GM21447 (cell line): ENCODE data around the gene BPIFB1.

Experiments used
- ATAC-seq: cut with Tn5 transposase; IDR thresholded peaks from one replicate; pipeline ENCODE4 v1.9.1; 2021; ENCODE audit not compliant: unreplicated experiment

BPIFB1 gene, protein sequence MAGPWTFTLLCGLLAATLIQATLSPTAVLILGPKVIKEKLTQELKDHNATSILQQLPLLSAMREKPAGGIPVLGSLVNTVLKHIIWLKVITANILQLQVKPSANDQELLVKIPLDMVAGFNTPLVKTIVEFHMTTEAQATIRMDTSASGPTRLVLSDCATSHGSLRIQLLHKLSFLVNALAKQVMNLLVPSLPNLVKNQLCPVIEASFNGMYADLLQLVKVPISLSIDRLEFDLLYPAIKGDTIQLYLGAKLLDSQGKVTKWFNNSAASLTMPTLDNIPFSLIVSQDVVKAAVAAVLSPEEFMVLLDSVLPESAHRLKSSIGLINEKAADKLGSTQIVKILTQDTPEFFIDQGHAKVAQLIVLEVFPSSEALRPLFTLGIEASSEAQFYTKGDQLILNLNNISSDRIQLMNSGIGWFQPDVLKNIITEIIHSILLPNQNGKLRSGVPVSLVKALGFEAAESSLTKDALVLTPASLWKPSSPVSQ

DNA sequence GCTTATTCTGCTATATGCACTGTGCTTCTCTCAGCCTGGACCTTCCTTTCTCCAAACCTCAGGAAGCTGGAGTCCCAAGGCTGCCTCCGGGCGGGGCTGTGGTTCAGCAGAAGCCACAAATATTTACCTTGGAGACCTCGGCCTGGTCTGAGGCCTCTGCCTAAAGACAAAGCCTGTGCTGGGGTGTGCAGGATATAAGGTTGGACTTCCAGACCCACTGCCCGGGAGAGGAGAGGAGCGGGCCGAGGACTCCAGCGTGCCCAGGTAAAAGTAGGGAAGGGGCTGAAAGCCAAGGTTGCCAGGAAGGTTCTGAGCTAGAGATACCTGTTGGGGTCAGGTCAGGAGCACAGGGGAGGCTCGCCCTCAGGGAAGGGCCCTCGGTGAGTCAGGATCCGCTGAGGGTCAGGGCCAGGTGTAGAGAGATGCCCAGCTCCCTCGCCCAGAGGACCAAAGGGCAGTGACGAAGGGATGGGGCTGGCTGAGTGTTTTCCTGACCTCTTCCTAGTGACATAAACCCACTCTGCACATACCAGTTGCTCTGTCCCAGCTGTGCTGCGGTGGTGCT is at the start of gene BPIFB1:
Gene BPIFB1 (plus strand): TSS at position 224 of the 565 bp plus-strand sequence. CDS start 2,860 bp downstream, outside the sequence.
- ATAC-seq, result no peak

DNA sequence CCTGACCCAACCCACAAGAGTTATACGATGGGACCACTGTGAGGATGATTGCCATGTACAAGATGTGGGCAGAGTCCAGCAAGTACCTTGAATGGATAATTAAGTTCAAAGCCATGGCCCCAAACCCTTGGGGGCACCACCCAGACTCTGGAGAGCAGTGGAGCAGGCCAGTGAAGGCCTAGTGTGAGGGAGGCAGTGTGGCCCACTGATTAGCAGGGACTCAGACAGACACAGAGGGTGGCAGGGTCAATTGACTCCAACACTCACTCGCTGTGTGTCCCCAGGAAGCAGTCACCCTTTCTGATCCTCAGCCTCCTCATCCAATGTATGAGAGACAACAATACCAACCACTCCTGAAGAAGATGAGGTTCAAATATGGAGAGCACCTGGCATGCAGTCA is 49.0 kb upstream of the BPIFB1 start:
- no peak for ATAC-seq

DNA sequence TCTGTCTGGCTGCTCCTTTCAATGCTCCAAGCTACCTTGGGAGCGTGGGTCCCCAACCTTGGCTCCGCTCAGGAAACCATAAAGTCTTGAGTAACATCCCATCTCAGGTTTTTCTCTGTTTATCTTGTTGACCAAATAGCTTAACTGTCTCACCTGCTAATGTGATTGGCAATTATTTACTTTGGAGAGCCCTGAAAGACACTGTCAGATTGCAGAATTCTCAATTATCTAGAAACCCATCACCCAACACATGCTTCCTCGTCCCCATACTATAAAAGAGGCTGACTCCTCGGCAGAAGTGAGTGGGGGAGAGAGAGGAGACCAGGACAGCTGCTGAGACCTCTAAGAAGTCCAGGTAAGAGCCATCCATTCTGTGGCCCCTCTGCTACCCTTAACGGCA is 47.3 kb upstream of the BPIFB1 start, which contains the start of gene BPIFA1:
Gene BPIFA1 (plus strand): TSS at position 301 of the 400 bp plus-strand sequence. CDS start 1,716 bp downstream, outside the sequence.
- ATAC-seq, result no peak

DNA sequence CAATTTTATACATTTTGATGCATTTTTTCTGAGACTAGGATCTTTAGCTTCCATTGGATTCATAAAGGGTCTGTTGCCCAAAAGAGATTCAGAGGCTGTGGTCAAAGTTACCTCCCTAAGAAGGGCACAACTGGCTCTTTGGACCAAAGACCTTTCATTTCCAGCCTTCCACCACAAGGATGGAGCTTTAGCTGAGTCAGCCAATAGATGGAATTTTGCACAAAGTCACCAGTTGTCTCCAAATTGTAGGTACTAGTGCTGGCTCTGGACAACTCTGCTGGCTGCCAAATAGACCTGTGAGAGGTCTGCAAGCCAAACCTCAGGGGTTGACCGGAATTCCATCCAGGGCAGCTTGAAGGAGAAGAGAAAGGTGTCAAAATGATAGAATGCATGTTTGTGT is 46.7 kb upstream of the BPIFB1 start:
- no peak for ATAC-seq

DNA sequence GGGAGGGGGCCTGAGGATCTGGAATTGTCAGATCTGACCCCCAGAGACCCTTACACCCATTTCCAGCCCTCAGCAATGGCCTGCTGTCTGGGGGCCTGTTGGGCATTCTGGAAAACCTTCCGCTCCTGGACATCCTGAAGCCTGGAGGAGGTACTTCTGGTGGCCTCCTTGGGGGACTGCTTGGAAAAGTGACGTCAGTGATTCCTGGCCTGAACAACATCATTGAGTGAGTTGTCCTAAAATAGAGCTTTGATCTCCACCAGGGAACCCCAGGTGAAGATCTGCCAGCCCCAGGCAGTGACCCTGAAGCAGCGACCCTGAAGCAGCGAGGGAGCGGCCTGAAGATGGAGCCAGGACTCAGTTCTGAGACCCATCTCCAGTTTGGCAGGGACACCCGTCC is 45.0 kb upstream of the BPIFB1 start:
- ATAC-seq, result no peak

DNA sequence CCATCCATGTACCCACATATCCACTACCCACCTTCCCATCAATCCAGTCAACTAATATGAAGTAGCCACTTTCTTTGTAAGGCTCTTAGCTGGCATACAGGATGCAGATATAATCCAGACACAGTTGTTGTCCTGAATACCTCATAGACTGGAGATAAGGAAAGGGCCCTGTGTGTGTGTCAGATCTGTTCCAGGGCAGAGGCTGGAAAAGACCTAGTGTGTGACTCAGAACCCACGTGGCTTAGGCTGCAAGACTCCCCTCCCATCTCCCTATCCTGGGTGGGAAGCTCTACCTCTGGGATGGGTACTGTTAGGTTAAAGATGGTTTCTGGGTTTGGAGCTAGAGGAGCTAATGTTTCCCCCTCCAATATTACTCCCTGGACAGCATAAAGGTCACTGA is 43.6 kb upstream of the BPIFB1 start:
- no peak for ATAC-seq

DNA sequence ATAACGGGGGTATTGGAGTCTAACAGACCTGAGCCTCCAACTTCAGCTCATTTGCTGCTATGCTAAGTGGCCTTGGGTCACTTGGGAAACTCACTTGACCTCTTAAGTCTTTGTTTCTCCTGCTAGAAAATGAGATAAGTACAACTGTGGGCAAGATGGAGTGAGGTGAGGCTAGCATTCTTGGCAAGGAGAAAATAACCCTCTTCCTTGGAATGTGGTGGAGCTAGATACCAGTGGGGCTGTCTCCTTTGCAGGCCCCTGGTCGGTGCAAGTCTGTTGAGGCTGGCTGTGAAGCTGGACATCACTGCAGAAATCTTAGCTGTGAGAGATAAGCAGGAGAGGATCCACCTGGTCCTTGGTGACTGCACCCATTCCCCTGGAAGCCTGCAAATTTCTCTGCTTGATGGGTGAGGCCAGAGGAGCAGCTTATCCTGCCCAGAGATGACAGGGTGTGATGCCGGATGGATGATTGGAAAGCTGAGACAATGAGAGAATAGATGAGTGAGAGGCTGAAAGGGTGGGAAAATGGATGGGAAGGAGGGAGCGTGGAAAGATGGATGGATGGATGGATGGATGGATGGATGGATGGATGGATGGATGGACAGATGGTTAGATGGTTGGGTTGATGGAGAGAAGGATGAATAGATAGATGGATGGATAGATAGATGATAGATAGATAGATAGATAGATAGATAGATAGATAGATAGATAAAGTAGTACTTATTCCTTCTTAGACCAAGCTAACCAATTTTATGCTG is 42.9 kb upstream of the BPIFB1 start:
- ATAC-seq, result no peak

DNA sequence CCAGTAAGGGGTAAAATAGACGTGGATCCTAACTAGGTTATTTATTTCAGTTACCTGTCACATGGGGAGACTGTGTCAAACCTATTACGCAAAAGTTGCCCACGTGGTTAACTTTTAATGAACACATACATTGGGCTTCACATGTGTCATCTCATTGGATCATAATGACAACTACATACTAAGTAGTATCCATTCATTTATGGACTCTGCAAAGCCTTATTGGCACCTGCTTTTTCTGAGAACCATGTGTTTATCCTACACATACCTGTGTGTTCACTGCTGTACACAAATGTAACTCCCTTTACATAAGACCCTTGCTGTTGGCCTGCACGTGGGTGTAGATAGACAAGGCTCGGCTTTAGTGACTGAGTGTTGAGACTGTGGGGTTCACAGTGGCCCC is 42.1 kb upstream of the BPIFB1 start:
- no peak for ATAC-seq

DNA sequence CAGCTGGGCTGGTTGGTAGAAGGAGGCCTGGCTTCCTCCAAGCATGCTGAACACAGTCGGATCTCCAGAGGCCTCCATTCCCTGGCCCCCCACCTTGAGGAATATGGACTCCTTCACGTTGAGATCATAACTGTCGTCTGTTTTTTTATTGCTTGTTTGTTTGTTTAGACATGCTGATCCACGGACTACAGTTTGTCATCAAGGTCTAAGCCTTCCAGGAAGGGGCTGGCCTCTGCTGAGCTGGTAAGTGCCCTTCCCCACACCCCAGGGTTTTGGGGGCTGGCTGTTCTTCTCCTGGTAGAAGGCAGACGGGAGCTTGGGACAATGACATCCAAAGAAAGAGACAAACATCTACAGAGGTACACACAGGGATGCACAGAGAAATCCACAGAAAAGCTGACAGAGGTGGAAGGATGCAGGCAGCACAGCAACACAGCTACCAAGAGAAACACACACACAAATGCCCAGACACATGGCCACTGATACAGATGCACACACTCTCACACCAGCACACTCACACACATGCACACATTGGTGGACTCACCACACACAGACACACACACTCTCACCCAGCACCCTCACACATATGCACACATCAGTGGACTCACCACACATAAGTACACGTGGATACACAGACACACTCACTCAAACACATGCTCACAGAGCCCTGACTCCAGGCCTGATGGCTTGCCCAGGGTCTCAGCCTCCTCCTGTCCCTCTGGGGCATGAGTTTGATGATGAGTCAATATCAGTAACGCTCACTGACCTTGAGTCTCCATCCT is 40.5 kb upstream of the BPIFB1 start:
- ATAC-seq, result no peak

DNA sequence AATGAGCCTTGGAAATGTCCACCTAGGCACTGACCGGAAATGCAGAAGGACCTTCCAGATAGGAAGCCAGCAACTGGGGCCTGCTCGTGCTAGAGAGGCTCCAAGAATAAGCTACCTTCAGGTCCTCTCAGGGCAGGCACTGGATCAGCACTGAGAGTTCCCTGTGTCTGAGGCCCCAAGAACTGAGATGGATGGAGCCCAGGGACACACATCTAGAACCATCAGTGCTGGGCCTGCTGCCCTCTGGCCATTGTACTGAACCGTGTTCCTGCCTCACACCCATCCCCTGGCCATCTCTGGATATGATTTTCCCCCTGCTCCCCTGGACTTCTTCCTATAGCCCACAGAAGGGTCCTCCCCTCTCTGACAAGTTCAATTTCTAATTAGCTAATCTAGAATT is 36.9 kb upstream of the BPIFB1 start:
- no peak for ATAC-seq

DNA sequence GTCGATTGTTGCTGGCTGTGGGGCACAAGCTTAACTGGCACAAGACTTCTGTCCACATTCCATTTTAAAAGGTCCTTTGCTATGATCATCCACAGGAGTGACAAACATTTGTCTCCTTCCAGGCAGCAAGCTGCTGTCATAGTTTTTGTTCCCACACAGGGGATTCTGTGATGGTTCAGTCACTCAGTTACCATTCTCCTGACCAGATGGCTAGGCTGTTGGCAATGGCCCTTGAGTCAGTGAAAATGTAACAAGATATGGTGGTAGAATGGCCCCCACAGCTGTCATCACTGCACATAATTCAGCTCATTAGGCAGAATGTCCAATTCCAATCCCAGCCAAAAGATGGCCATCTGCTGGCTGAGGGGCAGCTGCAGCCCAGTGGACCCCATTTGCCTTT is 33.6 kb upstream of the BPIFB1 start:
- no peak for ATAC-seq

DNA sequence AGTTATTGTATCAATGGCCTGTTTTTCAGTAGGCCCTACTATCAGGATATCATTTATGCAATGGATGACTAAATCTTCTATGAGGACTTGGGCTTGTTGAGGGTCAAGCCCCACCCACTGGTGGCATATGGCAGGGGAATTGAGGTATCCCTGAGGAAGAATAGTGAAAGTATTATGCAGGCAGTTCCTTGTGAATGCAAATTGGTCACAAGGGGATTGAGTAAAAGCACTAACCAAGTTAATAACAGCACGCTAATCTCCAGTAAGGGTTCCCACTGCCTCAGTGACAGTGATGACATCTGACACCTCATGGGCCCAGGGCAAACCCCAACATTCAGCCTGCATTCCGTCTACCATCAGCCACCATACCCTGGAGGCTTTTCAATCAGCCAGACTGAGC is 32.3 kb upstream of the BPIFB1 start:
- ATAC-seq, result no peak

DNA sequence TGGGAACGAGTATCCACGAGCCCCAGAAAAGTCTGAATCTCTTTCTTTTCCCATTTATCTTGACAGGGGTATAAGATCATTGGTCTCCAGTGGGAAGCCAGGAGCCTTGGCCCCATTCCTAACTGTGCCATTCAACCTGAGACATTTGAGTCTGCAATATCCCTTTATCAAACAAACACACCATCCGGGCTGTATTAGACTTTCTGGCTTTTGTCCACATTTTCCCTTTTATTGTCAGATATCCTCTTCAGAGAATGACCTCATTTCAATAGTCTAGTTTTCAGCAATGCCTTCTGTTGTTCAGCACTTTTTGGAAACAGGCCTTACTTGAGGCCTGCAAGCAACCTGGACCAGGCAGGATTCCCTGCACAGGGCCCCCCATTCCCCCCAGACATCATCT is 31.5 kb upstream of the BPIFB1 start:
- no peak for ATAC-seq

DNA sequence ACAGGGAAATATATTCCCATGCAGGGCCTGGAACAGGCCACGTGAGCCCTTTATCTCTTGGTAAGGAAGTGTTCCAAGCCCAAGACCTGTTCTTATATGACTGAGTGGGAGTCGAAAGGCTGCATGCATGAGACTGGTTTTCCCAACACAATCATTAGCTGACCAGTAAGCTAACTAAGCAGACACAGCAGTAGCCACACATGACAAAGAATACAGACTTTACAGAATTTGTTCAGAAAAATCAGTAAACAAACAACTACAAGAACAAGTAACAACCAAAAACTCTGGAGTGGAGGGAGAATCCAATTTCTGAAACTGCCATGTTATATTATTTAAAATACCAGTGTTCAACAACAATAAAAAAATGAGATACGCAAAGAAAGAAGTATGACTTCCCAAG is 30.6 kb upstream of the BPIFB1 start:
- no peak for ATAC-seq

DNA sequence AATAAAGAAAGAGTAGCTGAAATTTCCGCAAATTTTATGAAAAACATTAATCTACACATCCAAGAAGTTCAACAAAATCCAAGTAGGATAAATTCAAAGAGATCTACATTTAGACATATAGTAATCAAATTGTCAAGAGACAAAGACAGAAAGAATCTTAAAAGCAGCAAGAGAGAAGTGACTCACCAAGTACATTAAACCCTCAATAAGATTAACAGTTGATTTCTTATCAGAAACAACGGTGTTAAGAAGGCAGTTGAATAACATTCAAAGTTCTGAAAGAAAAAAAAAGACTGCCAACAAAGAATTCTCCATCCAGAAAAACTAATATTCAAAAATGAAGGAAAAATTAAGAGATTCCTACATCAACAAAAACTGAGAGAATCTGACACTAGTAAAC is 28.0 kb upstream of the BPIFB1 start:
- no peak for ATAC-seq

DNA sequence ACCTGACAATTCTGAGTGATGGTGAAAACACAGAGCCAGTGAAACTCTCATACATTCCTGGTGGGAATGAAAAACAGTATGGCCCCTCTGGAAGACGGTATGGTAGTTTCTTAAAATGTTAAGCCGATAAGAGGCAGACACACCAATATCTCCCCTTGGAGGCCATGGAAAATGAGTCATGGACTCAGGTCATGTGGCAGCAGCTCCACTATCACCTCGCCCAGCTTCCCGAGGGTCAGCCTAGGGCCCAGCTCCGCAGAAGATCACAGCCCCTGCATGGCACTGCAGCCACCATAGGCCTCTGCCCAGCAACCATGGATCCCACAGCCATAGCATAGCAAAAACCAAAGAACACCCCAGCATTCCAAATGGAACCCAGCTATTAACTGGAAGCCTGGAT is 25.8 kb upstream of the BPIFB1 start:
- ATAC-seq, result no peak

DNA sequence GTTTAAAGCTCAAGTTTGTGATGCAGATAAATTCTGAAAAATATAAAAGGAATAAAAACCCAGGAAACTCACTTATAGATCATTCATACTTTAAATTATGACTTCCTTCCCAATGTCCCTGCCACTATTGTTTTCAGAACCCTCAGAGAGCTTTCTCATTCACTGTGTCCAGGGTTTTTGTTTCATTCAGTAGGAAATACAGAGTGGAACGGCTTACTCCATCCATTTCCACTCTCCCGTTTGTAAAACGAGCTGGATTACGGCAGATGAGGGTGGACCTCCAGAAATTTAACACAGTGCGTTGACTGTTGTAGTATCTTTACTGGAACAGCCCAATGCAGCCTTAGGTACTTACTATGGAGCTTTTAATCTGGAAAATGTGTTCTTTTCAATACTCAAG is 23.6 kb upstream of the BPIFB1 start:
- no peak for ATAC-seq

DNA sequence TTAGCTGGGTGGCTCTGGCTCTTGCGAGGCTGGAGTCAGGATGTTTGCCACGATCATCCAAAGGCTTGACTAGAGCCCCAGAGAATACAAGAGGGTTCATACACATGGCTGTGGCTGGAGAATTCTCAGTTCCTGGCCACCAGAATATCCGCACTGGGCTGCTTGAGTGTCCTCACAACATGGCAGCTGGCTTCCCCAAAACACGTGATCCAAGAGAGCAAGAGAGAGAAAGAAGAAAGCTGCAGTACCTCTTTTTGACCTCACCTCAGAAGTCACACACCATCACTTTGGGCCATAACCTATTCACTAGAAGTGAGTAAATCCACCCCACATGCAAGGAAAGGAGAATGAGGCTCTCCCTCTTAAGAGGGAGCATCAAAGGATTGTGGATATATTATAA is 21.5 kb upstream of the BPIFB1 start:
- no peak for ATAC-seq

DNA sequence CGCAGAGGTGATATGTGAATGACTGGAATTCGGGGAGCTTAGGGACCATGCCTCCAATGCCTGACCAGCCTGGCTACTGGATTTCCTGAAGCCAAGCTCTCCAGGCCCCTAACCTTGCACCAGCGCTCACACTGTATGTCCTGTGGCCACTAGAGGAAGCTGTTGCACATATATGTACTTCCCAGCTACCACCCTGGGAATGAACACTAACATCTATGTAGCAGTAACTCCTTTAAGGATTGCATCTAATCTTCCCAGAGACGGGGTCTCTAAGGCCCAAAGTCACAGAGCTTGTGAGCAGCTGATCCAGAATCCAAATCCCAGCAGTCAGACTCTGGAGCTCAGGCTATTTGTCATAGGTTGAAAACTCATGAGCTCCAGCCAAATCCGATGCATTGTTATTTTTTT is 20.4 kb upstream of the BPIFB1 start:
- no peak for ATAC-seq

DNA sequence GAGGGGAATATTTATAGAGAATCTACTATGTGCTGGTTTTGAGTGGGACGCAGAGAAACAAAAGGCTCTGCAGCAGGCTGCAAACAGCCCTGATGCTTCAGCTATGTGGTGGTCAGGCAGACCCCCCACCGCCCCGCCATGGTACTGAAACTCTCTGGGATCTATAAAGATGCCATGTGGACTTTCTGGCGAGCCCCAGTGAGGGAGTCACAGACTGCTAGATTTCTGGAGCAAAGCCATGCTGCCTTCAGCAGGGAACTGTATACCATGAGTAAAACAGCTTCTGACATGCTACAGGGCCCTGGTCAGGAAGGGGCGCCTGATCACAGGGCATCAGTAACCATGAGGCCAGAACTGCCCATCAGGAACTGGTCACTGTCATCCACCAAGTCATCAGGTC is 19.2 kb upstream of the BPIFB1 start:
- ATAC-seq, result no peak

DNA sequence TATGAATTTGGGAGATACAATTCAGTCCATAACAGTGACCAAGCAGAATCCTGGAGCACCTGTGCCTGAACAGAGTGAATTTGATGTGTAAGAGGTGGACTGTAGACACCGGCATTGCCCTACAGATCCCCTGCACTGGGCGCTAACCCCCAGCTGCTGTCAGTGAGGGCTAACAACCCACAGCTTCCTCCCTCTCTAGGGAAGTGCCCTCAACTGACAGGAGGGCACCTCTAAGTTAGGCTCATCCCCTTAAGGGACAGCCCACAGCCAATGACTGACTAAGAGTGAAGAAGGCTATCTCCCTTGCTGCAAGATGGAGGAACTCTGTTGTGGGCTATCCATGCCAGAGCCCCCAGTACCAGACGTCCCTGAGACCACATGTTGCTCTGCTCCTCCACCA is 15.3 kb upstream of the BPIFB1 start:
- ATAC-seq, result no peak
